Panc1 (cell line): Measurements from ENCODE around the gene RIC3. TPM values are rescaled to one million over a fixed set of nuclear protein-coding genes. Genes with fewer than 3 reads are reported as not detected.

Experiments used
- ATAC-seq: fragments of 200-7000 bp; cut with Tn5 transposase; 2 replicates; pipeline ENCODE4 v1.9.1; 2020; ENCODE audit warnings: mild to moderate bottlenecking, moderate library complexity
- BruUV-seq: library from RNA; stranded (reverse); fragments of 400-500 nt; replicated peaks from 2 replicates; lab custom pipeline; 2021; lab: Mats Ljungman, UMichigan
- CTCF ChIA-PET: fragments of 300-600 bp; sonication (Branson Sonifier 250); formaldehyde crosslinking; loops from one replicate; lab custom pipeline; 2022; ENCODE audit warnings: antibody characterized with exemption; lab: Charles Lee
- POLR2A ChIA-PET: fragments of 300-600 bp; sonication (Branson Sonifier 250); formaldehyde crosslinking; loops from one replicate; lab custom pipeline; 2022; ENCODE audit warnings: antibody characterized with exemption; lab: Charles Lee
- DNase-seq: peaks from one replicate; pipeline ENCODE4 v3.0.0-alpha.2; 2010; ENCODE audit warnings: low read depth, low spot score
- H3K27ac ChIP-seq: 2 replicates; pipeline ENCODE4 v1.5.1; 2011; ENCODE audit warnings: mild to moderate bottlenecking, low read length, inconsistent platforms
- H3K27me3 ChIP-seq: fragments of 200-500 bp; sonication (Bioruptor generic); 2 replicates; pipeline ENCODE4 v1.6.0; 2014; ENCODE audit warnings: low read length, inconsistent platforms; ENCODE audit not compliant: control insufficient read depth, insufficient read depth
- H3K36me3 ChIP-seq: fragments of 200-500 bp; sonication (Bioruptor generic); 2 replicates; pipeline ENCODE4 v1.5.1; 2014; ENCODE audit warnings: inconsistent platforms, mild to moderate bottlenecking, low read length, moderate library complexity; ENCODE audit not compliant: control insufficient read depth, insufficient read depth
- H3K4me1 ChIP-seq: 2 replicates; pipeline ENCODE4 v1.5.1; 2011; ENCODE audit warnings: inconsistent platforms, mild to moderate bottlenecking, low read length, moderate library complexity; ENCODE audit not compliant: control insufficient read depth, insufficient read depth
- H3K4me3 ChIP-seq, 2 experiments: 2 replicates each; pipeline ENCODE4 v1.5.1; 2011 to 2012; ENCODE audit warnings: low read depth in 2 of 2, low read length in 2 of 2, mild to moderate bottlenecking in 2 of 2, inconsistent platforms in 1 of 2, moderate library complexity in 1 of 2
- H3K9me3 ChIP-seq: fragments of 200-500 bp; sonication (Bioruptor generic); 2 replicates; pipeline ENCODE4 v1.5.1; 2014; ENCODE audit warnings: low read depth, mild to moderate bottlenecking, inconsistent platforms, low read length, moderate library complexity; ENCODE audit not compliant: control insufficient read depth, insufficient read depth
- POLR2AphosphoS5 ChIP-seq: IDR thresholded peaks from 2 replicates; pipeline ENCODE4 v1.6.1; 2012; ENCODE audit warnings: mild to moderate bottlenecking, low read depth, low read length, moderate library complexity
- SIN3A ChIP-seq: IDR thresholded peaks from 2 replicates; pipeline ENCODE4 v1.6.1; 2012; ENCODE audit warnings: low read depth, mild to moderate bottlenecking, low read length, moderate library complexity, borderline replicate concordance; ENCODE audit not compliant: insufficient read depth
- TCF7L2 ChIP-seq: IDR thresholded peaks from 2 replicates; pipeline ENCODE4 v1.6.1; 2011; ENCODE audit warnings: mild to moderate bottlenecking, low read depth, low read length, inconsistent platforms
- in situ Hi-C: cut with HindIII; loops from 2 replicates; pipeline ENCODE4 v1.10.0; 2016; ENCODE audit warnings: low sequenced_read_pairs, low pct_unique_long_range_greater_than_20kb
- intact Hi-C: fragments of 100-400 bp; cut with micrococcal nuclease; formaldehyde crosslinking; loops from one replicate; pipeline ENCODE4 v1.10.0; 2022; ENCODE audit not compliant: unreplicated experiment
- total RNA-seq: library from RNA; stranded (reverse); gene quantifications from one replicate; pipeline ENCODE4 v1.2.1, GENCODE V29; 2021; ENCODE audit not compliant: unreplicated experiment
- TF ChIP-seq, protein P1 (sequence below): fragments of 450-650 bp; IDR thresholded peaks from 2 replicates; pipeline ENCODE4 v1.5.1; 2017; ENCODE audit warnings: mild to moderate bottlenecking
- TF ChIP-seq, protein P2 (sequence below), 2 experiments: IDR thresholded peaks; 2 replicates each; pipeline ENCODE4 v1.6.1; 2011 to 2012; ENCODE audit warnings: low read depth in 2 of 2, control low read depth in 1 of 2, low read length in 1 of 2, mild to moderate bottlenecking in 1 of 2, moderate library complexity in 1 of 2; ENCODE audit not compliant: insufficient read depth in 1 of 2

Gene RIC3
- total RNA-seq, 1 experiment from 2014 or later, result 4.2 TPM

DNA sequence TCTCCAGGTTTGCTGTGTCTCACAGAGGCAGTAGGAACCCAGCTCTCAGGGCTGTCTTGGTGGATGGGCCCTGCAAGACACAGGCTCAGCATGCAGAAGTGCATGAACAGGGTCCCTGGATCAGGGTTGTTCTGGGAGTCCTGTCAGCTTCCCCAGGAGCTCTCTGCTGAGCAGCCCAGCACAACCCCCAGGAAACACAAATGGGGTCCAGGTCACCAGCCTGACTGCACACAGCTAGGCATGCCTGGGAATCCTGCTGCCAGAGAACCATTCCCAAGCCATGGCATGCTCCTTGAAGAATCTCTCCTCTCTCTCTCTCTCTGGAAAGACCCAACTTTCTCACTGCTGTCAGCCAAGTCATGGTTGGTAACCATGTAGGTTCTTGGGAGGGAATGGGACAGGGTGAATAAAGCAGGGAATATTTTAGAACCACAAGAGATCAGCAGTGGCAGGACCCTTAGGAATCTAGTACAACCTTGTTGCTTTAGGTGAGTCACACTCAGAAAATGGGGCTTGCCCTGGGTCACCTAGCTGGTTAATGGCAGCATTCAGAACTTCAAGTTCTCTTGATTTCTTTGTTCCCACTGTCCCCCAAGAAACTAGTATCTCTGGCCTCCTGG is 66.4 kb downstream of the RIC3 start:
- POLR2A ChIA-PET, result interaction anchor here (0.7 kb wide), 1 partner anchor 75 kb away, joined by 3 read pairs; no protein-coding TSS in a partner anchor
- intact Hi-C loops, result no loop called here
- TF ChIP-seq, protein P1, sequence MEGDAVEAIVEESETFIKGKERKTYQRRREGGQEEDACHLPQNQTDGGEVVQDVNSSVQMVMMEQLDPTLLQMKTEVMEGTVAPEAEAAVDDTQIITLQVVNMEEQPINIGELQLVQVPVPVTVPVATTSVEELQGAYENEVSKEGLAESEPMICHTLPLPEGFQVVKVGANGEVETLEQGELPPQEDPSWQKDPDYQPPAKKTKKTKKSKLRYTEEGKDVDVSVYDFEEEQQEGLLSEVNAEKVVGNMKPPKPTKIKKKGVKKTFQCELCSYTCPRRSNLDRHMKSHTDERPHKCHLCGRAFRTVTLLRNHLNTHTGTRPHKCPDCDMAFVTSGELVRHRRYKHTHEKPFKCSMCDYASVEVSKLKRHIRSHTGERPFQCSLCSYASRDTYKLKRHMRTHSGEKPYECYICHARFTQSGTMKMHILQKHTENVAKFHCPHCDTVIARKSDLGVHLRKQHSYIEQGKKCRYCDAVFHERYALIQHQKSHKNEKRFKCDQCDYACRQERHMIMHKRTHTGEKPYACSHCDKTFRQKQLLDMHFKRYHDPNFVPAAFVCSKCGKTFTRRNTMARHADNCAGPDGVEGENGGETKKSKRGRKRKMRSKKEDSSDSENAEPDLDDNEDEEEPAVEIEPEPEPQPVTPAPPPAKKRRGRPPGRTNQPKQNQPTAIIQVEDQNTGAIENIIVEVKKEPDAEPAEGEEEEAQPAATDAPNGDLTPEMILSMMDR, result no peak
- TF ChIP-seq TCF7L2 (no peak), SIN3A (no peak), POLR2AphosphoS5 (no peak)
- TF ChIP-seq, protein P2, sequence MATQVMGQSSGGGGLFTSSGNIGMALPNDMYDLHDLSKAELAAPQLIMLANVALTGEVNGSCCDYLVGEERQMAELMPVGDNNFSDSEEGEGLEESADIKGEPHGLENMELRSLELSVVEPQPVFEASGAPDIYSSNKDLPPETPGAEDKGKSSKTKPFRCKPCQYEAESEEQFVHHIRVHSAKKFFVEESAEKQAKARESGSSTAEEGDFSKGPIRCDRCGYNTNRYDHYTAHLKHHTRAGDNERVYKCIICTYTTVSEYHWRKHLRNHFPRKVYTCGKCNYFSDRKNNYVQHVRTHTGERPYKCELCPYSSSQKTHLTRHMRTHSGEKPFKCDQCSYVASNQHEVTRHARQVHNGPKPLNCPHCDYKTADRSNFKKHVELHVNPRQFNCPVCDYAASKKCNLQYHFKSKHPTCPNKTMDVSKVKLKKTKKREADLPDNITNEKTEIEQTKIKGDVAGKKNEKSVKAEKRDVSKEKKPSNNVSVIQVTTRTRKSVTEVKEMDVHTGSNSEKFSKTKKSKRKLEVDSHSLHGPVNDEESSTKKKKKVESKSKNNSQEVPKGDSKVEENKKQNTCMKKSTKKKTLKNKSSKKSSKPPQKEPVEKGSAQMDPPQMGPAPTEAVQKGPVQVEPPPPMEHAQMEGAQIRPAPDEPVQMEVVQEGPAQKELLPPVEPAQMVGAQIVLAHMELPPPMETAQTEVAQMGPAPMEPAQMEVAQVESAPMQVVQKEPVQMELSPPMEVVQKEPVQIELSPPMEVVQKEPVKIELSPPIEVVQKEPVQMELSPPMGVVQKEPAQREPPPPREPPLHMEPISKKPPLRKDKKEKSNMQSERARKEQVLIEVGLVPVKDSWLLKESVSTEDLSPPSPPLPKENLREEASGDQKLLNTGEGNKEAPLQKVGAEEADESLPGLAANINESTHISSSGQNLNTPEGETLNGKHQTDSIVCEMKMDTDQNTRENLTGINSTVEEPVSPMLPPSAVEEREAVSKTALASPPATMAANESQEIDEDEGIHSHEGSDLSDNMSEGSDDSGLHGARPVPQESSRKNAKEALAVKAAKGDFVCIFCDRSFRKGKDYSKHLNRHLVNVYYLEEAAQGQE (IDR thresholded peaks at IDR 0.05; ENCODE audit: insufficient read depth in 1 of 2, low read depth in 2 of 2, low read length in 1 of 2), result no peak

DNA sequence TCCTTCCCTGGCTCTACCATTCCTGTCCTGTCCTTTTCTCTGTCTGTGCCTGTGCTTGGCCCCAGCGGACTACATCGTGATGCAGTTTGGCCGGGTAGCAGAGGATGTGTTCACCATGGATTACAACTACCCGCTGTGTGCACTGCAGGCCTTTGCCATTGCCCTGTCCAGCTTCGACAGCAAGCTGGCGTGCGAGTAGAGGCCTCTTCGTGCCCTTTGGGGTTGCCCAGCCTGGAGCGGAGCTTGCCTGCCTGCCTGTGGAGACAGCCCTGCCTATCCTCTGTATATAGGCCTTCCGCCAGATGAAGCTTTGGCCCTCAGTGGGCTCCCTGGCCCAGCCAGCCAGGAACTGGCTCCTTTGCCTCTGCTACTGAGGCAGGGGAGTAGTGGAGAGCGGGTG is 67.4 kb downstream of the RIC3 start:
- no peak overlapping the region for H3K4me3 ChIP-seq
- H3K27ac ChIP-seq, result no peak overlapping the region
- POLR2A ChIA-PET, result no interaction called here
- BruUV-seq, result no TSS peak
- no peaks in the 10 kb centered on the region for H3K36me3 ChIP-seq
- no peaks in the 10 kb centered on the region for H3K9me3 ChIP-seq
- DNase-seq (no peak), ATAC-seq (no peak)
- intact Hi-C loops (no loop called here), in situ Hi-C loops (no loop called here)
- CTCF ChIA-PET, result interaction anchor here (3.7 kb wide), 1 partner anchor 95 kb away, joined by 80 read pairs; no protein-coding TSS in a partner anchor
- no peak for TF ChIP-seq POLR2AphosphoS5
- TF ChIP-seq, protein P2 (IDR thresholded peaks at IDR 0.05; ENCODE audit: insufficient read depth in 1 of 2, low read depth in 2 of 2, low read length in 1 of 2), result no peak
- TF ChIP-seq TCF7L2, result no peak
- TF ChIP-seq, protein P1, result no peak
- TF ChIP-seq SIN3A, result no peak
- H3K27me3 ChIP-seq, result no peaks in the 10 kb centered on the region
- H3K4me1 ChIP-seq, result no peaks in the 10 kb centered on the region

More for the DNA sequence above, 66.4 kb downstream of the RIC3 start:
- Histone ChIP-seq H3K27ac (no peak overlapping the region), H3K27me3 (no peaks in the 10 kb centered on the region), H3K36me3 (no peaks in the 10 kb centered on the region), H3K4me1 (no peaks in the 10 kb centered on the region), H3K4me3 (no peak overlapping the region), H3K9me3 (no peaks in the 10 kb centered on the region)
- in situ Hi-C loops, result no loop called here
- ATAC-seq (no peak), DNase-seq (no peak)
- no TSS peak for BruUV-seq
- CTCF ChIA-PET, result no interaction called here
